OCI-LY7 (cell line): ENCODE results near the gene ACOXL.

Experiments
- EZH2phosphoT487 ChIP-seq: fragments of 200-600 bp; sonication (generic); IDR thresholded peaks from 2 replicates; pipeline ENCODE4 v1.6.1; 2018; ENCODE audit warnings: low read depth, borderline replicate concordance, mild to moderate bottlenecking, mixed run types, antibody characterized with exemption, low read length, moderate library complexity, mixed read lengths
- TF ChIP-seq, protein P1 (sequence below): fragments of 200-600 bp; sonication (generic); conservative IDR thresholded peaks from 2 replicates; pipeline ENCODE4 v1.5.1; 2014; ENCODE audit warnings: mild to moderate bottlenecking, antibody characterized with exemption, low read length, moderate library complexity, mixed read lengths

DNA sequence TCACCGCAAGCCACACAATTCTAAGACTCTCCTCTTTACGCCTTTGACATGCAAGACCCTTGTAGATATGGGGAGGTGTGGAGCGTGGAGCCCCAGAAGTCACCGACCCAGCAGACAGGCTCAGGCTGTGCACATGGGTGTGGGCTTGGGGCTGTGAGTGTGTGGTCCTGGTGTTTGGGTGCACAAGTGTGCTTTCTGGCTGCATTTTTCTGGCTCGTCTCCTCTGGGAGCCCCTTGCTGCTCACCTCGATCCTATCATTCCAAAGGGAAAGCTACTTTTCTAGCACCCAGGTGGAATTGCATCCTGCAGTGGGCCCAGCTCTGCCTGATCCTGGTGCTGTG is 143.0 kb downstream of the ACOXL start:
- TF ChIP-seq, protein P1, sequence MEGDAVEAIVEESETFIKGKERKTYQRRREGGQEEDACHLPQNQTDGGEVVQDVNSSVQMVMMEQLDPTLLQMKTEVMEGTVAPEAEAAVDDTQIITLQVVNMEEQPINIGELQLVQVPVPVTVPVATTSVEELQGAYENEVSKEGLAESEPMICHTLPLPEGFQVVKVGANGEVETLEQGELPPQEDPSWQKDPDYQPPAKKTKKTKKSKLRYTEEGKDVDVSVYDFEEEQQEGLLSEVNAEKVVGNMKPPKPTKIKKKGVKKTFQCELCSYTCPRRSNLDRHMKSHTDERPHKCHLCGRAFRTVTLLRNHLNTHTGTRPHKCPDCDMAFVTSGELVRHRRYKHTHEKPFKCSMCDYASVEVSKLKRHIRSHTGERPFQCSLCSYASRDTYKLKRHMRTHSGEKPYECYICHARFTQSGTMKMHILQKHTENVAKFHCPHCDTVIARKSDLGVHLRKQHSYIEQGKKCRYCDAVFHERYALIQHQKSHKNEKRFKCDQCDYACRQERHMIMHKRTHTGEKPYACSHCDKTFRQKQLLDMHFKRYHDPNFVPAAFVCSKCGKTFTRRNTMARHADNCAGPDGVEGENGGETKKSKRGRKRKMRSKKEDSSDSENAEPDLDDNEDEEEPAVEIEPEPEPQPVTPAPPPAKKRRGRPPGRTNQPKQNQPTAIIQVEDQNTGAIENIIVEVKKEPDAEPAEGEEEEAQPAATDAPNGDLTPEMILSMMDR = no peak
- TF ChIP-seq EZH2phosphoT487 = no peak
